Thyroid gland (tissue), 4 donors: Measurements from ENCODE around the gene ADPRS.

ENCODE experiments used
- CTCF ChIP-seq, 6 experiments: fragments of 200-600 bp in 3 of 6; fragments of 450-650 bp in 3 of 6; sonication (generic) in 3 of 6; IDR thresholded peaks; one replicate each; pipeline ENCODE4 v1.5.1; 2016 to 2019; ENCODE audit warnings: antibody characterized with exemption in 6 of 6, mild to moderate bottlenecking in 2 of 6, inconsistent platforms in 1 of 6, moderate library complexity in 1 of 6
- POLR2A ChIP-seq, 2 donors: fragments of 450-650 bp; IDR thresholded peaks; one replicate each; pipeline ENCODE4 v1.6.1; 2017; ENCODE audit warnings: antibody characterized with exemption in 2 of 2, mild to moderate bottlenecking in 2 of 2, moderate library complexity in 1 of 2

GRCh38 chr1:36133484-36133883, 44.8 kb downstream of the ADPRS start:
- no peak for TF ChIP-seq CTCF (IDR thresholded peaks at IDR 0.05)
- TF ChIP-seq POLR2A (IDR thresholded peaks at IDR 0.05): no peak
